NCI-H345 treated with DMSO at 0.1 percent for 48 hours (cell line): ENCODE data around the gene KRT16.
"Not testable (repeated sequence)": the region's sequence is repeated elsewhere in the genome, so short reads cannot be mapped to it uniquely, and the experiment has no call there.

Experiments used
- DNase-seq: peaks from one replicate; lab custom pipeline; 2025; ENCODE audit not compliant: unreplicated experiment; lab: John Stamatoyannopoulos, UW

The KRT16 gene

DNA sequence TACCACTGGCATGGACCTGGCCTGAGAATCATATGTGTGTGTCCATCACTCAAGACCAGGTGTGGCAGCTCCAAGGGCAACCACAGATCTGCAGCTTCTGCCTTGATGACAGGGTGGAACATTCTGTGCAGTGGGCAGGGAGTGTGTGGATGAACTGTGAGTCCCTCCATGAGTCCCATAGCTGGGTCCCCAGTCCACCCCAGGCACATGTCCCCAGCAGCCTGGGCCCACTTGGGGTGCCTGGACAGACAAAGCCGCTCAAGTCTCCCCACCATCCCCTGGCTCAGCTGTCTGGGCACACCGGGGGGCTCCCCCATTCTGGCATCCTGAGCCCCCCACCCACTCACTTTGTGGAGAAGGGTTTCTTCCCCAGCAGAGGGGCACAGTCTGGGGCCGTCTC lies 4.6 kb upstream of the KRT16 start:
- DNase-seq: no peak

DNA sequence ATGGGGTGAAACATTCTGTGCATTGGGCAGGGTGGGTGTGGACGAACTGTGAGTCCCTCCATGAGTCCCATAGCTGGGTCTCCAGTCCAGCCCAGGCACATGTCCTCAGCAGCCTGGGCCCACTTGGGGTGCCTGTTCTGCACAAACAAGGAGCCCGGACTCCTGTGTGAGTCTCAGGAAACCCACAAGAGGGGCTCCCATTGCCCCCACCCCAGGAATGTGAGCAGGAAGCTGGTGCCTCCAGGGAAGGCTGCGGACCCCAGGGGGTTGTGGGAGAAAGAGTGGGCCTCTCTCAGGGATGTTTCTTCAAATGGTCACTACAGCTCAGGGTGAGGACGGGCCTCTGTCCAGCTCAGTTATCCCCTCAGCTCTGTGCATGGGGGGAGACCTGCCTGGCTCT lies 3.9 kb upstream of the KRT16 start:
- DNase-seq: not testable (repeated sequence)

DNA sequence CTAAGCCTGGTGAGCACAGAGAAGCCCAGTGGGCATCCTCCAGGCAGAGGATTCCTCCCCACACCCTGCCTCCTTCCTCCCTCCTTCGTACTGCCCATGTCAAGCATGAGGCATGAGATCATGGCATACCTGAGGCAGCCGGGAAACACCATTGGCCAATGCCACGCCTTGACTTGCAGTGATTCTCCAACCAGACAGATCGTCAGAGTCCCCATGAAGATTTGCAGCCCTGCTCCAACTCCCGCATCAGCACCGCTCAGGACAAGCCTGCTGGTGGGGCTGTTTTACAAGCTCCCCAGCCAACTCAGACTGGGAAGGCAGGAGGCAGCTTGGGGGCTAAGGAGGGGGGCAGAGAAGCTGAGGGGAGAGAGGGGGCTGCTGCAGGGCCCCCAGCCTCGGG lies 2.9 kb upstream of the KRT16 start:
- DNase-seq: no peak

DNA sequence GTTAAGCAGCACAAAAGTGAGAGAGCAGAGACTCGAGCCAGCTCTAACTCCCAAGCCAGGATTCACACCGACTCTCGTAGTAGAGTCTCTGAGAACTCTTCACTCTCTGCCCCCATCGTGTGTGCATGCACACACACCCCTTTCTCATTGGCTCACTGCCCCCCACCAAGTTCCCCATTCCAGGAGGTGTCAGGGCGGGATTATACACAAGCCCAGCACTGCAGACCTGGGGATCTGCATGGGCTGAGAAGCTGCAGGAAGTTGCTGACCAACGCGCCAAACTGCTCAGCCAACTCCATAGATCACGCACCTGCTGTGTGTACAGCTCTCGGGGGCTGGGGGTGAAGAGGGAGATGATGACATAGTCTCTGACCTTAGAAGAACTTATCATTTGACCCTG lies 2.2 kb upstream of the KRT16 start:
- DNase-seq: not testable (repeated sequence)

DNA sequence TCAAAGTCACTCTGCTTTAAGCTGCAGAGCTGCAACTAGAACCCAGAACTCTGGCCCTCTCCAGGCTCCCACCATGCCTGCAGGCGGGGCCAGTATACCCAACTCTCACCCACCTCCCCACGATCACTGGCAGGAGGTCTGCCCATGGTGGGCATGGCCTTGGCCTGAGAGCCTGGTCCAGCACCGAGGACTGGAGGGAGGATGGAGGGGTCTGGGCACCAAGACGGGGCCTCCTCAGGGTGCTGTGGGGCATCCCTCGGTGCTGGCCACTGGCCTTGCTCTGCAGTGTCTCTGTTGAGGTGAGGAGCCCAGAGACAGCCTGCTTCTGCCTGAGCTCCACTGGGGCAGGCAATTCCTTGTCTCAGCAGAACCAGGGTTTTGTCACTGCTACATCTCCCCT lies 1.5 kb upstream of the KRT16 start:
- no peak for DNase-seq

DNA sequence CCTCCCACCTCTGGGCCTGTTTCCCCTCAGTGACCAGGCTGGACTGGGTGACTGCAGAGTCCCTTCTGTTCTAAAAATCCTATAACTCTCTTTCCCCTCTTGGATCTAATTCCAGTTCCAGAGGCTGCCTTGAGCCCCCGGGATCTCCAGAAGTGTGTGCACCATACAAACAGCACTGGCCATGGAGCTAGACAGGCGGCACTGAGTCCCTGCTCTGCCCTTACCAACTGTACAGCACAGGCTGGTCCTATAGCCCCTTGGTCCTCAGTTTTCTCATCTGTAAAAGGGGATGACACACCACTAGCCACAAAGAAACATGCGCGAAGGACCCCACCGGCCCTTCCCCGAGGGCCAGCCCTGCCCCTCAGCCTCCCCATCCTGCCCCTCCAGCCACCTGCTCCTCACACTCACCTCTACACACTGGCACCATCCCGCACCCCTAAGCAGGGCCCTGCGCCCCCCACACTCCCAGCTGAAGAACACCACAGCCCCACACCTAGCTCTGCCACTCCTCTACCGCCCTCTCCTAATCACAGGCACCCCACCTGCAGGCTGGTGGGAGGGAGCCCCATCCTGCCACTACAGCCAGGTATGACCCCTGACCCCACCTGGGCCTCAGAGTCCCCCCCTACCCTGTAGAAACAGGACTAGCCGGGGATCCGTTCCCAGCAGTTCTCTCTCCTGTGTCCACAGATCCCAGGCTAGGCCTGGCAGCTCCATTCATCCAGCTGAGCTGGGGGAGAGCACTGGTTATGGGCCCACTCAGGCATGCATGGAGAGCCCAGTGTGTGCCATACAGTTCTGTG lies 913 bp upstream of the KRT16 start:
- DNase-seq: no peak

DNA sequence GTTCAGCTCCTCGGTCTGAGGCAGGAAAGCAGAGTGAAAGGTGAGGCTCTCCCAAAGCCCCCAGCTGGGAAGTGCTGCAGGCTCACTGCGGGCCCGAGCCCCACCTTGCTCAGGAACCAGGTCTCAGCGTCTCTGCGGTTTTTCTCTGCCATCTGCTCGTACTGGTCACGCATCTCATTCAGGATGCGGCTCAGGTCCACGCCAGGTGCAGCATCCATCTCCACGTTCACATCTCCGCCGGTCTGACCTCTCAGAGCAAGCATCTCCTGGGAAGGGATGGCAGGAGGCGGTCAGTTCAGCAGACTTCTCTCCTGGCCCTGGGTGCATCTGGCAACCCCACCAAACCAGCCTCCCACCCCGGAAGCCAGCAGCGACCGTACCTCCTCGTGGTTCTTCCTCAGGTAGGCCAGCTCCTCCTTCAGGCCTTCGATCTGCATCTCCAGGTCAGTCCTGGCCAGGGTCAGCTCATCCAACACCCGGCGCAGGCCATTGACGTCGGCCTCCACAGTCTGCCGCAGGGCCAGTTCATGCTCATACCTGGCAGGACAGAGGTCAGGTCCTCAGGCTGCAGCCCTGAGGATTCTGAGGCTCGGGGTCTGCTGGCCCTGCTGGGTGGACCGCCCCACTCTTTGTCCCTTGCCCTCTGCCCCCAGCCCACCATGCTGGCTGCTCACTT lies 1.5 kb downstream of the KRT16 start:
- no peak for DNase-seq

DNA sequence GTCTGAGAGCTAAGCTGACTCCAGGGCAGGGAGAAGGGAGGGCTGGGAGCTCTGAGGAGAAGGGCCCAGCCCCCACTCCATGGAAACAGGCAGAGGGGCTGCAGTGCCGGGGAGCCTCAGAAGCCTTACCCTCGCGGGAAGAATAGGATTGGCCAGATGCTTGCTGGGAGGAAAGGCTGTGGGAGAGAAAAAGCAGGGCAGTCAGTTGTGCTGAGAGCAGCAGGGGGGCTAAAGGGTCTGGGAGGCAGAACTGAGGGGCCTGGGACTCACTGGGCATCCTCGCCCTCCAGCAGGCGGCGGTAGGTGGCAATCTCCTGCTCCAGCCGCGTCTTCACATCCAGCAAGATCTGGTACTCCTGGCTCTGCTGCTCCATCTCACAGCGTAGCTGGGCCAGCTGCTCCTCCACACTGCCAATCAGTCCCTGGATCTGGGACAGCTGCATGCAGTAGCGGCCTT lies 2.5 kb downstream of the KRT16 start:
- not testable (repeated sequence) for DNase-seq

DNA sequence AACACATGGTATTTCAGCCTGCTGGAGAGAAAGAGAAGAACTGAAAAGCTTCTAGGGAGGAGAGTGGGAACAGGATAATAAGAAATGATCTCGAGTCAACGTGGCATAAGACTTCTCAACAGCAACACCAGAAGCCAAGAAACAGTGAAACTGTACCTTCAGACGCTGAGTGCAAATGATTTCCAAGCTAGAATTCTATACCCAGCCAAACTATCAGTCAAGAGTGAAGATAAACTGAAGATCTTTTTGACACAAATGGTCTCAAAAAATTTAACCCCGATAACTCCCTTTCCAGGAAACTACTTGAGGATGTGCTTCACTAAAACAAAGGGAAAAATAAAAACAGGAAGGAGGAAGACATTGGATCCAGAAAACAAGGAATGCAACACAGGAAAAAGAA lies 5.6 kb downstream of the KRT16 start:
- DNase-seq: not testable (repeated sequence)

DNA sequence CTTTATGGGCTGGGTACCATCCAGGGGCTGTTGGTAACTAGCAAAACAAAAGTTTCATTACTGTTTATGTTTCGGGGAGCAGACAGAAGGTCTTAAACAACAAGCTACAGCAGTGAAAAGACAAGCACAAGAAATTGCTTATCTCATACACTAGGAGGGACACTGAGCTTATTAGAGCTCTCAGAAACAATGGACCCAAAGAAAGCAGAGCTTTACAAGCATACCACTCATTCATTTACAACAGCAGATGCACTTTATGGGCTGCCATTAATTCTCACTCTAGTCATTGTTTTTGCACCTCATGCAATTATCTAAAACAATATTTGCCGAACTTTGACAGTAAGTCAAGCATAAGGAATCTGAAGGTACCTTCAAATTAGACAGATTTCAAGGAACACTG lies 10.0 kb downstream of the KRT16 start:
- no peak for DNase-seq

DNA sequence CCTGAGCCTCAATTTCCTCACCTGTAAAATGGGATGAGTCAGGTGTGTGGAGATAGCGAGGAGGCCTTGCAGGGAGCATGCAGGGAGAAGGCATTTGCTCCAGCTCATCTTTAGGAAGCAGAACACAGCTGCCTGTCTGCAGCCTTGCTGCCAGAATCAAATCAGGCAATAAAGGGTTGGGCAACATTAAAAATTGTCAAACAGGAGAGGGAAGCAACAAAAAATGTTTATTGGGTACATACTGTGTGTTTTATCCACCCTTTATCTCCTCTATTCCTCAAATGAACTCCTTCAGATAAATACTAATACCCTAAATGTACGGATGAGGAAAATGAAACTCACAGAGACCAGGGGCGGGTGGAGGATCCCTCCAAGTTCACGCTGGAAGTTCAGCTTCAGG lies 12.2 kb downstream of the KRT16 start:
- DNase-seq: no peak

DNA sequence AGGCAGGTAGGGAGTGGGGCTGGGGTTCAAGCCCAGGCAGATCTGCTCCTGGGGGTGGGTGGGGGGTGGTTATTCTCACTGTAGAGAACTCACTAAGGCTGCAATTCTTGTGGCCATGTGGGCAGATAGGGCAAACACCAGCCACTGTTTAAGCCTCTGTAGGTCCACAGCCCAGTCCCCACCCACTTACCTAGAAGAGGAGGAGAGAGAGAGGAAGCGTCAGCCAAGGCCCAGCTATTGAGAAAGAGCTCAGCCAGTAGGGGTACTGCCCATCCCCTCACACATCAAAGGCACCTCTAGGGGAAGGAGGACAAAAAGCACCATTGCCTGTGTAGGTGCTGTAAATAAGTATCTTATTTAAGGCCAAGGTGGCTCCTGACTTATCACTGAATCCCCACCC lies 12.9 kb downstream of the KRT16 start:
- no peak for DNase-seq

DNA sequence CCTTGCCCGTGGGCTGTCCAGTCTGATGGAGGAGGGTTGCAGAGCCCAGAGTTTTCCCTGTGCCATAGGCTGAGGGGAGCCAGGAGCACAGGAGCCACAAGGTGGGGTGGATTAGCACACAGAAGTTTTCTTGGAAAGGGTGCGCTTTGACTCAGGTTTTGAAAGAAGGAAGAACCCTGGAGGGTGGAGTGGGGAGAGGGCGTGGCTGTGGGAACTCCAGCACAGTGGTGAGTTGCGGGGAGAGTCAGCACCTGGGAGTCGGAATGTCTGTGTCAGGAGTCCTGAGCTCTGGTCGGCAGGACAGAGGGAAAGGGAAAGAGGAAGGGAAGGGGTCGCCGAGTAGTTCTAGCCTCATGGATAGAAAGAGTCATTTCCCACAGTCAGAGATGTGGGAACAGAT lies 17.0 kb downstream of the KRT16 start:
- DNase-seq: no peak

DNA sequence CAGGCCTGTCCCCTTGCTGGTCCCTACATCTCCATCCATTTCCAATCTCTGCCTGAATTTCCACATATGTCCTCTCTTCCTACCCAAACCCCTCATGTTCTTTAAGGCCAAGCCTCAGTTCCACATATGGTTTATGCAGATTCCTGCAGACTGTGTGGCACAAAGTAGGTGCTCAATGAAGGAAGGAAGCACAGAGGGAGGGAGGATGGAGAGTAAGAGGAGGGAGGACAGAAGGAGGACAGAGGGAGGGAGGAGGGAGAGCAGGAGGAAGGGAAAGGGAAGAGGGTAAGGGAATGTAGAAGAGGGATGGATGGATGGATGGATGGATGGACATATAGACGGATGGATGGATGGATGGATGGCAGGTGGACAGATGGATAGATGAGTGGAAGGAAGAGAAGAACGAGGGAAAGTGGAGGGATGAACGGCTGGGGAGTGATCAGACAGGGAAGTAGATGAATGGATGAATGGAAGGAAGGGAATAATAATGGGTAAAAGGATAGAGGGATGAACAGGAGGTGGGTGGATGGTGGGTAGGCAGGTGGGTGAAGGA lies 18.1 kb downstream of the KRT16 start:
- DNase-seq: no peak

DNA sequence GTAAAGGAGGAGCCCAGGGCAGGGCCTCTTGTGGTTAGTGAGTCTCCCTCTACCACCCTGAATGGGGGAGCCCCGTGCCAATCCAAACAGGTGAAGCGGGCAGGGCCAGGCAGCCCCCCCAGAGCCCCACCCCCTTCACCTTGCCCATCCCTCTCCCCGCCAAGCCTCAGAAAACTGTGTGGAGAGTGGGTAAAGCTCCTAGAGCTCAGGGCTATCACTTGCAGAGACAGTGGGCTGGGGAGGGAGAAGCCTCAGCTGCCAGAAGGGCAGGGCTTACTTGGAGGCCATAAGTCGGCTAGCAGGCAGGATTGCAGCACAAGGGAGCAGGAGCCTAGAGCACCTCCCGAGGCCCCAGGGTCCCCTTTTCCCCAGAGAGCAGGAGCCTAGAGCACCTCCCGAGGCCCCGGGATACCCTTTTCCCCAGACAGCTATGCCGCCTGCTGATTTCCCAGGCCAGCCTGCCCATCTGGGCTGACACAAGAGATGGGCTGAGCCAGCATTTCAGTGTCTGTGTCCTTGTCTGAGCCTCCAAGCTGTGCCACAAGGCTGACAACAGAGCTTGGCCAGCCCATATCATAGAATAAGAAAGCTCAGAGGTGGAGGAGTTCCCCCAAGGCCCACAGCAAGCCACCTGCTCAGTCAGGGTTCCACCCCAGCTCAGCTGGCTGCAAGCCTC lies 19.1 kb downstream of the KRT16 start:
- no peak for DNase-seq

DNA sequence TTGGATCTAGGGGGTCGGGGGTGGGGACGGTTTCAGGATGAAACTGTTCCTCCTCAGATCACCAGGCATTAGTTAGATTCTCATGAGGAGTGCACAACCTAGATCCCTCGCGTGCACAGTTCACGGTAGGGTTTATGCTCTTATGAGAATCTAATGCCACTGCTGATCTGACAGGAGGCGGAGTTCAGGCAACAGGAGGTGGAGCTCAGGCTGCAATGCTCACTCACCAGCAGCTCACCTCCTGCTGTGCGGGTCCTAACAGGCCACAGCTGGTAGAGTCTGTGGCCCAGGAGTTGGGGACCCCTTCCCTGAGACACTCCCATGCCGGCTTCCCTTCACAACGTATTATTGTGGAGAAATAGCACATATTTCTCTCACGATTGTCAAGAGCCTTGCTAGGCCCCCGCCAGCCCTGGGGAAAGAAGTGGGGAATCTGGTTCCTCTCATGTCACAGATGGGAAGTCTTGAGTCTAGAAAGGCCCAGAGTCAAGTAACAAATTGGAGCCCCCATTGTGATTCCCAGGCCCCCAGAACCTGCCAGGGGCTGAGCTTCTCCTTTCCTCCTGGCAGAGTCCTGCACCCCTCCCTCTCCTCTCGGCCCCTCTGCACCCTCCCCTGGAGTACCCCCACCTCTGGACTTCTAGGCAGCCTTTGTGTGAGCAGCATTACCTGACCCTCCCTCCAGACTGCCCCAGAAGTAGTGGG lies 19.8 kb downstream of the KRT16 start:
- DNase-seq: no peak

DNA sequence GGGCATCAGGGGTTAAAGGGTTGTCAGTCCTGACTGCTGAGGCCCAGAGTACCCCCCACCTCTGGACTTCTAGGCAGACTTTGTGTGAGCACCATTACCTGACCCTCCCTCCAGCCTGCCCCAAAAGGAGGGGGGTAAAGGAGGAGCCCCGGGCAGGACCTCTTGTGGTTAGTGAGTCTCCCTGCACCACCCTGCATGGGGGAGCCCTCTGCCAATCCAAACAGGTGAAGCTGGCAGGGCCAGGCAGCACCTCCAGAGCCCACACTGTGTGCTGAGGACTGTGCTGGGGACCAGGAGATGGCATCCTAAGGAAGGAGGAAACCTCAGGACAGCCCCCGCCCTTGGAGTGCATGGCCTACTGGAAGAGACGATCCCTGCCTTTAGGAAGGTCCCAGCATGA lies 23.3 kb downstream of the KRT16 start:
- no peak for DNase-seq

DNA sequence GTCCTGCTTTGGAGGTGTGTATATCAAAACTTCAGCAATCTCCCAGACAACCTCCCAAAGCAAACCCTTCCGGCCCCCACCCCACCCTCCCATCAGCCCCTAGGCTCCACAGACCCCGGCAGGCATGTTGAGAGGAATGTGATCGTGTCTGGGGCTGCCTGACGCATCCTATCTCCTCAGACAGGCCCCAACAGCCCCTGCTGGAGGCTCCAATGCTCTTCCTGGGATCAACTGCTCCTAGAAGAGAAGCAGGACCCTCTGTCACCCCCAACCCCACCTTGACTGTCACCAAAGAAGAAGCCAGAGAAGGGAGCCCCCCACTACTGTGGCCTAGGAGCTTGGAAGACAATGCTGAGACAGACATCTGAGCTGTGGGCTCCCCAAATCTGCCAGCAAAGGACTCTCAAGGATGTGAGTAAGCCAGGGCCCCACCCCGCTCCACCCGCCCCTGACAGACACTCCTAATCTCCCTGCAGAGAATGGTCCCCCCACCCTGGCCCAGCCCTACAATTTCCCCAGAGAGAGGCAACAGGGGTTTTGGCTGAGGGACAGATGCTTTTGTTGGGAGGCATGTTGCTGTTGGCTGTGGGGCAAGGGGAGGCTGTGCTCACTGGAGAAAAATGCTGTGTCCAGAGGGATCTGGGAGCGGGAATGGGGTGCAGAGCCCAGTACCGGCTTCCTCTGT lies 24.3 kb downstream of the KRT16 start:
- no peak for DNase-seq

DNA sequence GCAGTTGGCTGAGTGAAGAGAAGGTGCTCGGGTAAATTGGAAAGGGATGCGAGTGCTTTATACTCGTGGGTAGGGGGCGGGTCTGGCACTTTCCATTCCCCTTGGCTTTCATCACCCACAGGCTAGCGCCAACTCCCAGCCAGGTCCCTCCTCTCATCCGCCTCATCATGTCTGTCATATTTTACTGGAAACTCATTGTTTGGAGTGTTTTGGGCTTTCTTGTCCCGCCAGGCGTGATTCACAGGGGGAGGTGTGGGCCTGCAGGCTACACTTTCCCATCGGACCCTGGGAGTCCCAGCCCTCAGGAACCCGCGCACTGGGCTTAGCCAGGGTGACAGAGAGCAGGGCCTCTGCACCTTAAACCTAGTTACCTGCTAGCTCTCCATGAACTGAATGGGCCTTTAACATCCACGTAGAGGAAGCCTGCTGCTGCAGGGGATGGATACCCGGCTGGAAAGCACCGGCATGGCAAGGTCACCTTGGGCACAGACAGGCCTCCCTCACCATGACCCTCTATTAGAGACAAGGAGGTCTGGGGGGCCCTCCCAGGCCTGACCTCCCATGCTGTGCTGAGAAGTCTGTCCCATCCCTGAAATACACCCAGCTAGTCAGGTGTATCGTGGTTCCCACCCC lies 25.6 kb downstream of the KRT16 start, which contains the start of gene KRT14:
Gene KRT14 (minus strand): TSS at position 33 of the 633 bp plus-strand sequence. CDS start 61 bp downstream, outside the sequence.
- no peak for DNase-seq
